Measurements from ENCODE around the gene SUGCT.

Gene SUGCT

DNA sequence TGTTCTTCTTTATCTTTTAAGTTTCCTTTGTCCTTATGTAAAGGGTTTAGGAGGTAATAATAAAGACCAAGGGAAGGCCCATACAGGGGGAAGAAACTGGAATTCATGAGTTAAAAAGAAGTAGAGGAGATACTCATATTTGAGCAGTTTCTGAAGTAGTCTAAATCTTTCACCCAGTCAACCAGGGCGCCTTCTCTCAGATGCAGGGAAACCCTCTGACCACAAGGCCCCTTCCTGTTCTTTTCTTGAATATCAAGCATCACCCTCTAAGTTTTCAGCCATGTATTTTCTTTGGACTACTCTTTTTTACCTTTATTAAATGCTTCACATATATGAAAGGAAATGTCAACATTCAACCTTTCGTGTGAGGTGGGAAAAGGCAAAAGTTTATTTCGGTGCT is 630.8 kb downstream of the SUGCT start:
- Histone ChIP-seq H3K4me3 (replicated peaks; ENCODE audit: insufficient read depth, low read length) (no peak overlapping the region), H3K27me3 (ENCODE audit: insufficient read depth, poor library complexity, severe bottlenecking) (no peaks in the 10 kb centered on the region), H3K27ac (replicated peaks) (no peak overlapping the region)
- TF ChIP-seq, protein P1, sequence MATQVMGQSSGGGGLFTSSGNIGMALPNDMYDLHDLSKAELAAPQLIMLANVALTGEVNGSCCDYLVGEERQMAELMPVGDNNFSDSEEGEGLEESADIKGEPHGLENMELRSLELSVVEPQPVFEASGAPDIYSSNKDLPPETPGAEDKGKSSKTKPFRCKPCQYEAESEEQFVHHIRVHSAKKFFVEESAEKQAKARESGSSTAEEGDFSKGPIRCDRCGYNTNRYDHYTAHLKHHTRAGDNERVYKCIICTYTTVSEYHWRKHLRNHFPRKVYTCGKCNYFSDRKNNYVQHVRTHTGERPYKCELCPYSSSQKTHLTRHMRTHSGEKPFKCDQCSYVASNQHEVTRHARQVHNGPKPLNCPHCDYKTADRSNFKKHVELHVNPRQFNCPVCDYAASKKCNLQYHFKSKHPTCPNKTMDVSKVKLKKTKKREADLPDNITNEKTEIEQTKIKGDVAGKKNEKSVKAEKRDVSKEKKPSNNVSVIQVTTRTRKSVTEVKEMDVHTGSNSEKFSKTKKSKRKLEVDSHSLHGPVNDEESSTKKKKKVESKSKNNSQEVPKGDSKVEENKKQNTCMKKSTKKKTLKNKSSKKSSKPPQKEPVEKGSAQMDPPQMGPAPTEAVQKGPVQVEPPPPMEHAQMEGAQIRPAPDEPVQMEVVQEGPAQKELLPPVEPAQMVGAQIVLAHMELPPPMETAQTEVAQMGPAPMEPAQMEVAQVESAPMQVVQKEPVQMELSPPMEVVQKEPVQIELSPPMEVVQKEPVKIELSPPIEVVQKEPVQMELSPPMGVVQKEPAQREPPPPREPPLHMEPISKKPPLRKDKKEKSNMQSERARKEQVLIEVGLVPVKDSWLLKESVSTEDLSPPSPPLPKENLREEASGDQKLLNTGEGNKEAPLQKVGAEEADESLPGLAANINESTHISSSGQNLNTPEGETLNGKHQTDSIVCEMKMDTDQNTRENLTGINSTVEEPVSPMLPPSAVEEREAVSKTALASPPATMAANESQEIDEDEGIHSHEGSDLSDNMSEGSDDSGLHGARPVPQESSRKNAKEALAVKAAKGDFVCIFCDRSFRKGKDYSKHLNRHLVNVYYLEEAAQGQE (IDR thresholded peaks at IDR 0.05; ENCODE audit: insufficient replicate concordance, low read depth), result no peak
- TF ChIP-seq POLR2AphosphoS5 (IDR thresholded peaks at IDR 0.05; ENCODE audit: low read depth) (no peak), GABPA (IDR thresholded peaks at IDR 0.05; ENCODE audit: low read depth) (no peak), SPI1 (IDR thresholded peaks at IDR 0.05; ENCODE audit: borderline replicate concordance, low read depth) (no peak)
- TF ChIP-seq, protein P2, sequence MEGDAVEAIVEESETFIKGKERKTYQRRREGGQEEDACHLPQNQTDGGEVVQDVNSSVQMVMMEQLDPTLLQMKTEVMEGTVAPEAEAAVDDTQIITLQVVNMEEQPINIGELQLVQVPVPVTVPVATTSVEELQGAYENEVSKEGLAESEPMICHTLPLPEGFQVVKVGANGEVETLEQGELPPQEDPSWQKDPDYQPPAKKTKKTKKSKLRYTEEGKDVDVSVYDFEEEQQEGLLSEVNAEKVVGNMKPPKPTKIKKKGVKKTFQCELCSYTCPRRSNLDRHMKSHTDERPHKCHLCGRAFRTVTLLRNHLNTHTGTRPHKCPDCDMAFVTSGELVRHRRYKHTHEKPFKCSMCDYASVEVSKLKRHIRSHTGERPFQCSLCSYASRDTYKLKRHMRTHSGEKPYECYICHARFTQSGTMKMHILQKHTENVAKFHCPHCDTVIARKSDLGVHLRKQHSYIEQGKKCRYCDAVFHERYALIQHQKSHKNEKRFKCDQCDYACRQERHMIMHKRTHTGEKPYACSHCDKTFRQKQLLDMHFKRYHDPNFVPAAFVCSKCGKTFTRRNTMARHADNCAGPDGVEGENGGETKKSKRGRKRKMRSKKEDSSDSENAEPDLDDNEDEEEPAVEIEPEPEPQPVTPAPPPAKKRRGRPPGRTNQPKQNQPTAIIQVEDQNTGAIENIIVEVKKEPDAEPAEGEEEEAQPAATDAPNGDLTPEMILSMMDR (IDR thresholded peaks at IDR 0.05; ENCODE audit: insufficient read depth, low read length), result no peak
- no peak for DNase-seq (ENCODE audit: low read depth in 1 of 2, low spot score in 1 of 2)

DNA sequence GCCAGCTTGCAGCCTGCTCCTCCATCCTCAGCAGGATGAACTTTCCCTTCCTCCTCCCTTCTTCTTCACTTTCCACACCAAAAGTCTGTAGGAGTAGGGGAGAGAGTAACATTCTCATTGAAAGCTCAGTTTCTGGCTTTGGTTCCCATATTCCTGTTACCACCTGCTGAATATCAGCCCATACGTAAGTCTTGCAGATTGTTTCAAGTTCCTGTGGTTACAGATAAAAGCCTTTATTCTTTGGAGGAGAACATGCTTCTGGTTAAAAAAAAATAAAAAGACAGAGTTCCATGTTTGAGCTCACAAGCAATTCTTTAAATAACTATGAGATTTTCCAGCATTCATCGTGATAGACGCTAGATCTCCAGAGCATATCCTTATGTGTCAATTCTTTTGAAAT is 637.3 kb downstream of the SUGCT start:
- H3K4me3 ChIP-seq (replicated peaks; ENCODE audit: insufficient read depth, low read length), result no peak overlapping the region
- TF ChIP-seq GABPA (IDR thresholded peaks at IDR 0.05; ENCODE audit: low read depth) (no peak), SPI1 (IDR thresholded peaks at IDR 0.05; ENCODE audit: borderline replicate concordance, low read depth) (no peak), POLR2AphosphoS5 (IDR thresholded peaks at IDR 0.05; ENCODE audit: low read depth) (no peak)
- TF ChIP-seq, protein P2 (IDR thresholded peaks at IDR 0.05; ENCODE audit: insufficient read depth, low read length), result no peak
- TF ChIP-seq, protein P1 (IDR thresholded peaks at IDR 0.05; ENCODE audit: insufficient replicate concordance, low read depth), result no peak
- H3K27me3 ChIP-seq (ENCODE audit: insufficient read depth, poor library complexity, severe bottlenecking), result peaks cover 3% of the 10 kb centered on the region
- DNase-seq (ENCODE audit: low read depth in 1 of 2, low spot score in 1 of 2), result no peak
- no peak overlapping the region for H3K27ac ChIP-seq (replicated peaks)

DNA sequence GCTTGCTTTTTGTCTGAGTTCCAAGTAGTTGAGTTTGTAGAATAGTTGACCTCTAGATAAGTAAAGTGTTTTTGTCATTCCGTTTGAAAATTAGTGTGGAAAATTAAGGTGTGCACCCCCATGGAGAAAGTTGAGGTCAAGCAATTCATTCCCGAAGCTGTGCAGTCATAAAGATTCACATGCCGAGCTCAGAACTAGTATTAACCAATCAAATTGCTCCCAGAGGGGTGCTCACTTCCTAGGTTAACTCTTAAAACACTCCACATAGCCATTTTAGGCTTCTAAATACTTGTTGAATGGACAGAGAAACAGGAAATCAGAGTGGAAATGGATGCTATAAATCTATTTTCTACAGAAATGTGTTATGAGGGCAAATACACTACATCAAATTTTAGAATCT is 638.9 kb downstream of the SUGCT start:
- H3K27ac ChIP-seq (replicated peaks), result no peak overlapping the region
- DNase-seq (ENCODE audit: low read depth in 1 of 2, low spot score in 1 of 2), result no peak
- H3K27me3 ChIP-seq (ENCODE audit: insufficient read depth, poor library complexity, severe bottlenecking), result peaks cover 3% of the 10 kb centered on the region
- TF ChIP-seq SPI1 (IDR thresholded peaks at IDR 0.05; ENCODE audit: borderline replicate concordance, low read depth) (no peak), POLR2AphosphoS5 (IDR thresholded peaks at IDR 0.05; ENCODE audit: low read depth) (no peak), GABPA (IDR thresholded peaks at IDR 0.05; ENCODE audit: low read depth) (no peak)
- TF ChIP-seq, protein P1 (IDR thresholded peaks at IDR 0.05; ENCODE audit: insufficient replicate concordance, low read depth), result no peak
- TF ChIP-seq, protein P2 (IDR thresholded peaks at IDR 0.05; ENCODE audit: insufficient read depth, low read length), result no peak
- H3K4me3 ChIP-seq (replicated peaks; ENCODE audit: insufficient read depth, low read length), result no peak overlapping the region
